NCI-H187 treated with DMSO at 0.1 percent for 48 hours (cell line): ENCODE measurements around the gene ACSF3.
A peak's percentile ranks its signal among the peaks of the same experiment; 100 is the strongest.
"Not testable (repeated sequence)": the region's sequence is repeated elsewhere in the genome, so short reads cannot be mapped to it uniquely, and the experiment has no call there.

Experiments used
- DNase-seq: peaks from one replicate; lab custom pipeline; 2025; lab: John Stamatoyannopoulos, UW

The ACSF3 gene

DNA sequence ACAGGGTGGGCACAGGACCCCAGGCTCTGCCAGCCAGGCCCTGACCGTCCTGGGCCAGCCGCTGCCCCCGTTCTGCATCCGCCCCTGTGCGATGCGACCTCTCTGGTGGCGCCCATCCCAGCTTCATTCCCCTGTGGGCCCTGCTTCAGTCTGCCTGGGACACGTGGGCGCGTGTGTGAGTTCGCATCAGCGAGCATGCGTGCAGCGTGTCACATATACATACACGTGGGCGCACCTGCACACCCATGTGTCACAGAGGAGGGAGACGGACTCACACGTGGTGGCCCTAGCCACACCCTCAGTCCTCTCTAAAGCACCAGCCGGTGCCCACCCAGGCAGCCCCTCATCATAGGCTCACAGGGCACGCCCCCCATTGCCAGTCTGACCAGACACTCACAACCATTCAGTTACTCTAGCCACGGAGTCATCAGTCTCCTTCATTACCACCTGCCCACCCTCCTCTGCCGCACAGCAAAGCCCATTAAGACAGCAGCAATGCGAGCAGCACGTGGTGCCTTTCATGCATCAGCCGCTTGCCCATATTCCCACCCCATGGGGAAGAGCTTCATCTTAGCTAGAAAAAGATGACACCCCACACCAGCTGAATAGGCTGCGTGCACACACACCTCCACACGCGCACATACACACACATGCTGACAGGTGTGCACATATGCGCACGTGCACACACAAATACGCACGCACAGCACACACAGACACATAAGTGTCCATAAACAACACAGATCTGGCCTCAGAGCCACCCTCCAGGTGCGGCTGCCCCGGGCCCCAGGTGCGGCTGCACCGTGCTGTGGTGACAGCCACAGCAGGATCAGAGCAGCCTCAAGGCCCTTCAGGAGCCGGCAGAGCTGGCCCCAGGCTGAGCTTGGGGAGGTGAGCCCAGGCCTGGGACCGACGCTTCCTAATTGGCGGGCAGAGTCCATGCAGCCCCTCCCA is 68.4 kb downstream of the ACSF3 start:
- no peak for DNase-seq

- DNase-seq: no peak
Observed at GRCh38 chr16:89163297-89163696, 69.6 kb downstream of the ACSF3 start.

- no peak for DNase-seq
Observed at GRCh38 chr16:89164436-89164835, 70.8 kb downstream of the ACSF3 start.

DNA sequence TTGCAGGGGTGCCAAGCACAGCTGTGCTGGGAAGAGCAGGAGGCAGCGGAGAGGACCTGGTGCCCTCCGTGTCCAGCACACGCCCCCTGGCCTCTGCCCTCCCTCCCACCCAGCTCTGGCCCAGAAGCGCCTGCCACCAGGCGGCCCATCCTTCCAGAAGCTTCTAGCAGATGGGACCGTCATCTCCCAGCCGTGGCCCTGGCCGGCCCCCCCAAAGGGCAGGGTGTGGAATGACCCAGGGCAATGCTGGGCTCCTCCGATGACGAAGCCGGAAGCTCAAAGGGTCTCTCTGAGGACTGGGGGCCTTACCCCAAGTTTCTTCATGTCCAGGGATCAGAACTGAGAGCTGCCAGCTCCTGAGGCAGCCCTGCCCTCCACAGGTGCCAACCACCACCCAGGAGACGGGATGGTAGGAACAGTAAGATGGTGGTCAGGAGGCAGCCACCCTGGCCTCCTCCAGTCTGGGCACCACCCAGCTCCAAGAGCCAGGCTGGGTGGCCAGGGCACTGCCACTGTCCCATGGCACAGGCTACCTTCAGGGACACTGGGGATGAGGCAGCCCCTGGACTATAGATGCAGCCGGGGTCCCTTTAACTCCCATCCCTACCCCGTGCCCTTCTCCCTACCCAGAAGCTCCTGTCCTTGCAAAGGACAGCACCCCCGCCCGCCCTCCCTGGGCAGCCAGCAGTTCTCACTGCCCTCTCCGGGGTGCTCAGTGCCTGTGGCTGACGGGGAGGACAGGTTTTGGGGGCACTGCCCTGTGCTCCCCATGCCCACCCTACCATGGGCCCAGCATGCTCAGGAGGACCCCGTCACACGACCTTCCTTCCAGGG is 71.4 kb downstream of the ACSF3 start:
- no peak for DNase-seq

- not testable (repeated sequence) for DNase-seq
Observed at GRCh38 chr16:89165681-89165979, 72.0 kb downstream of the ACSF3 start.

- no peak for DNase-seq
Observed at GRCh38 chr16:89166696-89167424, 73.2 kb downstream of the ACSF3 start.

DNA sequence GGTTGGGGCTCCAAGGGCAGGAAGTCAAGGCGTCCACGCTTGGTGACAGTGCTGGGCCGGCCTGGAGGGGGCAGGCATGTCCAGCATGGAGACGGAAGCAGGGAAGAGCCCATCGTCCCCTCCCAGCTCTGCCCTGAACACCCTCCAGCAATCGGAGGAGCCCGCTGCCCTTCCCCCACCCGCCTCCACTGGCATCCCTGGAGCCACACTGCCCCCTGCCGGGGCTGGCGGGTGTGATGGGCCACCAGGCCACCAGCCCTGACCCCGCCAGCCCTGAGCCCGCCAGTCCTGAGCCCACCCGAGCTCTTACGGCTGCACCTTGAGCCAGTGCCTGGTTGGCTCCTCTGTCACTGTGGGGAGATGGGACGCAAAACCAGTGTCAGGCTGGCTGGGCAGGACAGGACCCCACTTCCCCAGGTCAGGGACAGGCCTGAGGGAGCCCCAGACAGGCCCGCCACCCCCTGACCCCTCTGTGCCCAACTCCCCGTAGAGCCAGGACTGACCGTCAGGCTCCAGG is 73.8 kb downstream of the ACSF3 start:
- no peak for DNase-seq

GRCh38 chr16:89168381-89169189 is 74.9 kb downstream of the ACSF3 start:
- DNase-seq: no peak

- no peak for DNase-seq
Observed at GRCh38 chr16:89169778-89170177, 76.1 kb downstream of the ACSF3 start.

DNA sequence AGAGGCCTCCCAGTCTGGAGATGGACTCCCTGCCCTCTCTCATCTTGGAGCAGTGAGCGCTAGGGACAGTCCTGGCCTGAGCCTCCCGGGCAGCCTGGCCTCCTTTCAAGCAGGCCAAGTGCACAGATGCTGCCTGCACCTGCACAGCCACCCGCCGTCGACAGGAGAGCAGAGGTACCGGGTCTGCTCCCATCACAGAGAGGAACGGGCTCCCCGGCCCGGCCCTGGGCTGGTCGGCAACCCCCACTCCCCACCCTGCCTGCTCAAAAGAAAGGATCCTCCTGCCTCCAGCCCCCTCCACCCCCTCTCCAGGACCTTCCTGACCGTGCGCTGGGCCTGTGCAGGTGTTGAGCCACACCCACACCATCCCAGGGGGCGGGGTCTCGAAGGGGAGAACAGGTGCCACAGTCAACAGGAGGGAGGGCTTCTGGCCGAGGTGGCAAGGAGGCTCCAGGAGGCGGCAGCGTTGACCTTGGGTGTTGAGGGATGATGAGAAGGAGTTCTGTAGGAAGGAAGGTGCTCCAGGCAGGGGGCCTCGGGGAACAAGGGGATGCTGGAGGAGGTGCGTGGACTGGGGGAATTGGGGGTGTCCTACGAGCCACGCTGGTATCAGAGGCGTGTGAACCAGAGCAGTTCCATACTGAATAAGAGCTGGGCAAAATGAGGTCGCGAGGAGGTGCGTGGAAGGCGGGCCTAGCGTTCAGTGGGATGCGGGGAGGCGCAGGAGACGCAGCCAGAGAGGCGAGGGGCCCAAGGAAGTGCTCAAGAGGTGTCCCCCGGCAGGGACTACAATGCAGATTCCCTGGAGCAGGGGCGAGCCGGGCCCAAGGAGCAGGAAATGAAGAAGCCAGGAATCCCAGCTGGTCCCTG is 76.9 kb downstream of the ACSF3 start:
- DNase-seq: peak; percentile 26

DNA sequence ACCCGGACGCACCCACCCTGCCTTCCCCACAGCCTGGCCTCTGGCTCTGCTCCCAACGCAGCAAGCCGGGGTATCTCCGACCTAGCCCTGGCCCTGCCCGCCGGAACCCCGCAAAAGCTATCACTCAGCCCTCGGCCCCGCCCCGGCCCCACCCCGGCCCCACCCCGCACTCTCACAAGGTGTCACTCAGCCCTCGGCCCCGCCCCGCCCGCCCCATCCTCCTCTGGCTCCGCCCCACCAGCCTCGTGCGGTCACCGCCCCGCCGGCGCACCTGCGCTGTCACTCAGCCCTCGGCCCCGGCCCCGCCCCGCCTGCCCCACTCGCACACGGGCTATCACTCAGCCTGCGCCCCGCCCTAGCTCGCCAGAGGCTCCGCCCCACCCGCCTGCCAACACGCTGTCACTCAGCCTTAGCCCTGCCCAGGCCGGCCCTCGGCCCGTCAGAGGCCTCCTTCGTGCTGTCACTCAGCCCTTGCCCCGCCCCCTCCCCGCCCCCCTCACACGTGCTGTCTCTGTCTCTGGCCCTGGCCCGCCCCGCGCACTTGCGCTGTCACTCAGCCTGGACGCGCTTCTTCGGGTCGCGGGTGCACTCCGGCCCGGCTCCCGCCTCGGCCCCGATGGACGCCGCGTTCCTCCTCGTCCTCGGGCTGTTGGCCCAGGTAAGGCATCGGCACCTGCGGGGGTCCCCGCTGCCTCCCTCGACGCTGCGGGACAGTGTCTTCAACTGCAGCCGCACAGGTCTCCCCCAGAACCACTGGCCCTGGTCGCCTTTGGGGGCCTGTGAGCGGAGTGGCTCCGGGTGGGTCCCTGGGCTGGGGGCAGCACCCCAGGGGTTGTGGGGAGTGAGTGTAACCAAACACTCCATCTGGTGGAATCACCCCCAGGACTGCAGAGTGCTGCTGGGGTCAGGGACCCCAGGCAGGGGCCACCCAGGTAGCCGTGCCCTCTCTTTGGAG is 77.8 kb downstream of the ACSF3 start, which contains the start of gene CDH15:
Gene CDH15, plus strand, starts transcription at position 533 of the 955 bp plus-strand sequence. Its CDS starts 84 bp downstream, at position 617.
- DNase-seq: peak; percentile 53

GRCh38 chr16:89172171-89172527 is 78.5 kb downstream of the ACSF3 start:
- DNase-seq: no peak

GRCh38 chr16:89172528-89173173 is 79.0 kb downstream of the ACSF3 start:
- no peak for DNase-seq

DNA sequence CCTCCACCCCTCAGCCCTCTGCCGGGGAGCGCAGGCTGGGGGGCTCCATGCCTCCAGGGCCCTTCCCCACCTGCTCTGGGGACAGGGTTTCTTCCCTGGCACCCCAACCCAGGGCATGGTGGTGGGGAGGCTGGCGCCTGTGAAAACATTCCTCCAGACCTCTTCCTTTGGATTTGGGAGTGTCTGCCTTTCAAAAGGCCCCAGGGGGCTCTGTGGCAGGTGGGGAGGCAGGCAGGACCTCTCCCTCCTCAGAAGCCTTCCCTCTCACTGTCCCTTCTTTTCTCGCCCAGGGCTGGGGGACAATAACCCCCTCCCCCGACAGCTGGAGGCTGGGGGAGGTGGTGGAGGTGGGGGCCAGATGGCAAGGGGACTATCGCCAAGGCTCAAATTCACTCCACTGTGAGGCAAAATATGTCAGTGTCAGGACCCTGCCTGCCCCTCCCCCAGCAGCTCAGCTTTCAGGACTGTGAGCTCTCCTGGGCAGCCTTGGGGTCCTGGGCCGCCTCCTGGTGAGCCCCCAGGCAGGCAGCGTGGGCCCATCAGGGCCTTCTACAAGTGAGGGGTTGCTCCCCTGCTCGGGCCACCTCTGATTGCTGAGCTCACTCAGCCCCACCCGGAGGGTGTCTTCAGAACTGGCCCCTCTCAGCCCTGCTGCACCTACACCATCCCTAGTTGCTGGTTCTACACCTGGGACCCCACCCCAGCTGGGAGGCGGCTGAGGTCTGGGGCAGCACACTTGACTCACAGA is 79.7 kb downstream of the ACSF3 start:
- no peak for DNase-seq

DNA sequence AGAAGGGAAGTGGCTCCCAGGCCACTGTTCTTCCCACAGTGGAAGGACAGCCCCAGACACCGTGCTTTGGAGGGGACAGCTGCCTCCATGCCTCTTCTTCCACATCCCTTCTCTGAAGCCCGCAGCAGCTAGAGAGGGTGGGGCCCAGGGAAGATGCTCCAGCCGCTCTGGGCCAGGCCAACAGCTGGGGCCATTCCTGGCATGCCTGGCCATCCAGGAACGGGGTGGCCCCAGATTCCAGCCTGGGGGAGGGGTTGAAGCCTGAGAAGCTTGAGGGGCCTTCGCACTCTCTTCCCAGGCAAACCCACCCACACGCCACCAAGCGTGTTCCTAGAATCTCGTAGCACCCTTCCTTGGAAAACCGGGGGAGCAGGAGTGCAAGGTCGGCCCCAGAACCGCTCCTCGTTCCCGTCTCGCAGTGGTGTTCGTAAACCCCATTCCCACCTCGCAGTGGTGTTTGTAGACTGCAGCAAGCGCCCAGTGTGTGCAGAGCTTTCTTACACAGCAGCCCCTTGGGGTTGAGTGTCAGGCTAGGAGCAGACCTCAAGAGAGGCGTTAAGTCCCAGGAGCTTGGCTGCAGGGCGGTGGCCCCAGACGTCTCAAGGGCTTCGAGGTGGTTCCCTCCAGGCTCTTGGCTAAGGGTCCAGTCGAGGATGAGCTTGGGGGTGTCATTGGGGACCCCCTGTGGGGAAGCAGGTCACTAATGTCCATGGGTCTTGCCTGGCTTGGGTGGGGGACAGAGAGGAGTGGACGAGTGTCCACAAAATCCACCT is 80.6 kb downstream of the ACSF3 start:
- DNase-seq: no peak

DNA sequence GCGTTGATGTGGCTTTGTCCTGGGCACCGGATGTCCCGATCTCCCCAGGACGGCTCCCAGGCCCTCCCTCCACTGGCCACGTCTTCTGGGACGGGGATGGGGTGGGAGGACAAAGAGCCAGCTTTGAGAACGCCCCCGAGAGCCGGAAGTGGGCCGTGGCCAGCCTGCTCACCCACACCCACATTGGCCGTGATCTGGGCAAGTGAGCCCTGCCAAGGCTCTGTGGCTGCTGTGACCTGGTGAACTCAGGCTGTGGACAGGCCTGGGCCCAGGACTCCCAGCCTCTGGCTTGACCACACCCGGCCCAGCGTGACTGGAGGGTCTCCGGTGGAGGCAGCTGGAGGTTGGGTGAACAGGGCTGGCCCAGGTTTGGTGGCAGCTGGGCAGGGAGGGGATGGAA is 81.2 kb downstream of the ACSF3 start:
- no peak for DNase-seq
